Activated CD4-positive, alpha-beta T cell treated with anti-CD3 and anti-CD28 coated beads, Interleukin-10, Interleukin-2, amounts not matched to agents 100 ng/mL and 50 ng/mL, durations not matched to agents 16 hours and 8 hours (primary cell): ENCODE data around the gene TBCD.
"Not testable (repeated sequence)": the region's sequence is repeated elsewhere in the genome, so short reads cannot be mapped to it uniquely, and the experiment has no call there.

Experiments
- DNase-seq: peaks from one replicate; pipeline ENCODE4 v3.0.0-alpha.2; 2020

The TBCD gene

DNA sequence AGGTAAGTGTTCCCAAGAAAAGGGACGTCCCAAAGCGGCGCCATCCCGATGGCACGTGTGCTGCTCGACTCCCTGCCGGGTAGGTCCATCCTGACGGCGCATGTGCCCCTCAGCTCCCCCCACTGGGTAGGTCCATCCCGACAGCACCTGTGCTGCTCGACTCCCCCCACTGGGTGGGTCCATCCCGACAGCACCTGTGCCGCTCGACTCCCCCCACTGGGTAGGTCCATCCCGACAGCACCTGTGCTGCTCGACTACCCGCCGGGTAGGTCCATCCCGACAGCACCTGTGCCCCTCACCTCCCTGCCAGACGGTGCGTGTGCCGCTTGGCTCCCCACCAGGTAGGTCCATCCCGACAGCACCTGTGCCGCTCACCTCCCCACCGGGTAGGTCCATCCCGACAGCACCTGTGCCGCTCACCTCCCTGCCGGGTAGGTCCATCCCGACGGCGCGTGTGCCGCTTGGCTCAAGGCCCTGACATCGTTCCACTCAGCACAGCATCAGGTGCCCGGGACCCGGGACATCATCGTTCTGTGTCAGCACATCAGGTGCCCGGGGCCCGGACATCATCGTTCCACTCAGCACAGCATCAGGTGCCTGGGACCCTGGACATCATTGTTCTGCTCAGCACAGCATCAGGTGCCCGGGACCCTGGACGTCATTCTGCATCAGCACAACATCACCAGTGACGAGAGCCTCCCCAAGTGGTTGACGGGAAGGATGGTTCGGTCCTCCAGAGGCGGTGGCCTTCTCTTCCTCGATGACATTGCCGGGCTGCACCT lies 22.2 kb upstream of the TBCD start:
- no peak for DNase-seq

GRCh38 chr17:82732118-82732743 lies 19.6 kb upstream of the TBCD start:
- DNase-seq: no peak

DNA sequence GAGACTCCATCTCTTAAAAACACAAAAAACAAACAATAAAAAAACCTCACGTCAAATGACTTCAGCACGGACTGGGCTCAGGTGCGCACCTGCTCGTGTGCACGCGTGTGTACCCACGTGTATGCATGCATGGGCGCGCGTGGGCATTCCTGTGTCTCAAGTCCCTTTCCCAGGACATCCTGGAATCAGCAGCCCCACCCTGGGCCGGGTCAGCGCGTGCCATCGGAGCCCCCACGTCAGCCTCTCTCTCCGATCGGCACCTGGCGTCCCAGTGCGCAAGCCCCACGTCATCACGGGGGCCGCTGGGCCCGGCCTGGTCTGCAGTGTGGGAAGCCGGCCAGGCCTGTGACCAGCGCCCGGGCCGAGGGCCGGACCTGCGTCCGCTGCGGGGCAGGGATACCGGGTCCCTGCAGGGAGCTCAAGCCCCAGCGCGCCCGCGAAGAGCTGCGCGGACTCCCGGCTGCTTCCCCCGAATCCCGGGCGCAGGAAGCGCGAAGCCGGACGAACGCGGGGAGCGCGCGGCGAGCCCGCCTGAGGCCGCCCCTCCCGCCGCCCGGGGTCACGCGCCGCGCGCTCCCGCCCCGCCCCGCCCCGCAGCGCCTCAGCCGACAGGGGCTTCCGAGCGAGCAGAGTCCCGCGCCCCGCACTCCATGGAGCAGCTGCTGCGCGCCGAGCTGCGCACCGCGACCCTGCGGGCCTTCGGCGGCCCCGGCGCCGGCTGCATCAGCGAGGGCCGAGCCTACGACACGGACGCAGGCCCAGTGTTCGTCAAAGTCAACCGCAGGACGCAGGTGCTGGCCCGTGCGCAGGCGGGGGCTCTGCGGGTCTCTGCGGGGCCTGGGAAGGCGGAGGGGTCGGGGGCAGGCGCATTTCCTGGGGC lies 16.6 kb upstream of the TBCD start, which contains the start of gene FN3K:
Gene FN3K, plus strand, starts transcription at position 629 of the 880 bp plus-strand sequence. Its CDS starts 22 bp downstream, at position 651.
- no peak for DNase-seq

DNA sequence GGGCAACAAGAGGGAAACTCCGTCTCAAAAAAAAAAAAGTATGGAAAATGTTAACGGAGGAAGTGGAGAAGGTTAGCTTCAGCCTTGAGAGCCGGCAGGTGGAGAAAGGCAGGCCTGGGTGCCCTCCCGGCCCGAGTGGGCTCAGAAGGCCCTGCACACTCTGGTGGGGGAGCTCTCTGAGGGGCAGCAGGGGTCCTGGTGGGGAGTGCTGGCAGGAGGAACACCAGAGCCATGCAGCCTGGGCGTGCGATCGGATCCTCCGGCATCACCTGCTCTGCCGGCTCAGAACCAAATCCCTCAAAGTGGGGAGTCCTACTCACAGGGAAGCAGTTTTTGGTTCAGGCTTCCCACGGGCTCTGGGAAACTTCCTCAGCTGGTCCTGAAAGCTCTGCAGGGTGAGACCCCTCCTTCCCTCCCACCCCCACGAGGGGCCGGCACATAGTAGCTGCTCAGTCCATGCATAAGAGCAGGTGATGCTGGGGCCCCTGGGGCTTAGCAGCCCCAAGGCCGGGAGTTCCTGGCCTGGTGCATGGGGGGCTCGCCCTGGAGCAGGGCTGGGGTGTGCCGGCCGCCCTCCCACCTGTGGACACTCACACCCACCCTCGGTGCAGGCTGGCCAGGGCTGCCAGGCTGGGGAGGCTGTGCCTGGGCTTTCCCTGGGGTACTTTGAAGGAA lies 15.2 kb upstream of the TBCD start:
- no peak for DNase-seq

GRCh38 chr17:82737967-82738877 lies 13.6 kb upstream of the TBCD start:
- DNase-seq: no peak

GRCh38 chr17:82740906-82741759 lies 10.7 kb upstream of the TBCD start:
- DNase-seq: no peak

- no peak for DNase-seq
Observed at GRCh38 chr17:82743344-82744219, 8.3 kb upstream of the TBCD start.

DNA sequence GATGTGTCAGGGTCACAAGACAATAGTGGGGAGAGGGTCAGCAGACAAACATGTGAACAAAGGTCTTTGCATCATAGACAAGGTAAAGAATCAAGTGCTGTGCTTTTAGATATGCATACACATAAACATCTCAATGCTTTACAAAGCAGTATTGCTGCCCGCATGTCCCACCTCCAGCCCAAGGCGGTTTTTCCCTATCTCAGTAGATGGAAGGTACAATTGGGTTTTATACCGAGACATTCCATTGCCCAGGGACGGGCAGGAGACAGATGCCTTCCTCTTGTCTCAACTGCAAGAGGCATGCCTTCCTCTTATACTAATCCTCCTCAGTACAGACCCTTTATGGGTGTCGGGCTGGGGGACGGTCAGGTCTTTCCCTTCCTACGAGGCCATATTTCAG lies 7.1 kb upstream of the TBCD start:
- DNase-seq: not testable (repeated sequence)

DNA sequence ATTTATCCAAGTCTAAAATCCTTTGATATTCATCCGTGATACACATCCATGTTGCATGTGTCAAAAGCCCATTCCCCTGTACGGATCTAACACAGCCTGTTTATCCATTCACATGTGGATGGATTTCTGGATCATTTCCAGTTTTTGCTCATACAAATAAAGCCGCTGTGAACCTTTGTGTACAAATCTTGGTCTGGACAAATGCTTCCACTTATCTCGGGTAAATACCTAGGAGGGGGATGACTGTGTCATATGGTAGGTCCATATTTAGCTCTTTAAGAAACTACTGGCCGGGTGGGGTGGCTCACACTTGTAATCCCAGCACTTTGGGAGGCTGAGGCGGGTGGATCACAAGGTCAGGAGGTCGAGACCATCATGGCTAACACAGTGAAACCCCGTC lies 6.3 kb upstream of the TBCD start:
- no peak for DNase-seq

- no peak for DNase-seq
Observed at GRCh38 chr17:82748756-82749155, 3.1 kb upstream of the TBCD start.

- no peak for DNase-seq
Observed at GRCh38 chr17:82750241-82750908, 1.5 kb upstream of the TBCD start.

GRCh38 chr17:82751171-82751570 lies 694 bp upstream of the TBCD start:
- DNase-seq: no peak

- peak; percentile 29 for DNase-seq
Observed at GRCh38 chr17:82752371-82753200, 721 bp downstream of the TBCD start.

- no peak for DNase-seq
Observed at GRCh38 chr17:82753201-82753464, 1.3 kb downstream of the TBCD start.

DNA sequence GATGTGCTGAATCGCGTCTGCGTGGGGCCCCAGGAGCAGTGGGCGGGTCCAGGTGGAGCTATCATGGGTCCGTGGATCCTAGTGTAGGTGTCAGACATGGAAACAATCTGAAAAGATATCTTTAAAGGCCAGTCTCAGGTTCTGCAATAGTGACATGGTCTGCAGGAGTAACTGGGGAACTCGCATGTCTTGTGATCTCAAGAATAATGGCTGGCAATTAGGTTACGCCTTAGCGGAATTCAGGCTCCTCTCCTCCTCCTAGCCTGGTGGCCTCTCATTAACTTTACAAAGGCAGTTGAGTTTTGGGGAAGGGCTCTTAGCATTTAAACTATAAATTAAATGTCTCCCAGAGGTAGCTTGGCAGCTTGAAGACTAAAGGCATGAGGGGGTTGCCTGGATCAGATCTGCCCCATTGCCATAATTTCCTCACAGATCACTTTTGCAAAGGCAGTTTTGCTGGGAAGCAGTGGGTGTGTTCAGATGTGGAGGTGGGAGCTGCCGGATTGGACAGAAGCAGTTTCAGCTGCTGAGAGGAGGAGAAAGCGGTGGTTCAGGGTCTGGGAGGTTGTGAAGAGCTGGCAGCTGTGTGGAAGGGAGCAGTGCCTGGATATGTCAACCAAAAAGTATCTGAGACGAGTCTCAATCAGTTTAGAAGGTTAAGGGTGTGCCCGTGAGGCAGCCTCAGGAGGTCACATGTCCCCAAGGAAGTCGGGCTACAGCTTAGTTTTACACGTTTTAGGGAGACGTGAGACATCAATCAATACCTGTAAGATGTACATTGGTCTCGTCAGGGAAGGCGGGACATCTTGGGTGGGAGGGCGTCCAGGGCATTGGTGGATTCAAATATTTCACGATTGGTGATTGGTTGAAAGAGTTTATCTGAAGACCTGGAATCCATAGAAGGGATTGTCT lies 2.7 kb downstream of the TBCD start:
- peak; percentile 37 for DNase-seq

GRCh38 chr17:82756166-82756565 lies 4.3 kb downstream of the TBCD start:
- no peak for DNase-seq

- DNase-seq: no peak
Observed at GRCh38 chr17:82765371-82765770, 13.5 kb downstream of the TBCD start.
